Erythroblast (primary cell): ENCODE data around the gene THAP8.

ENCODE experiments used
- GATA1 ChIP-seq: IDR thresholded peaks from 2 replicates; pipeline ENCODE4 v1.6.1; 2011; ENCODE audit warnings: low read depth, mild to moderate bottlenecking, control low read depth, low read length, moderate library complexity
- POLR2A ChIP-seq: IDR thresholded peaks from 2 replicates; pipeline ENCODE4 v1.6.1; 2011; ENCODE audit warnings: mild to moderate bottlenecking, low read length

GRCh38 chr19:35993923-35994598 is 60.0 kb downstream of the THAP8 start:
- TF ChIP-seq POLR2A (no peak), GATA1 (no peak)
